HuH-7.5 (cell line): ENCODE results near the gene UFSP1.
"Not testable (repeated sequence)": the region's sequence is repeated elsewhere in the genome, so short reads cannot be mapped to it uniquely, and the experiment has no call there.

ENCODE experiments used
- DNase-seq: peaks from one replicate; pipeline ENCODE4 v3.0.0; 2011; ENCODE audit warnings: low spot score

The UFSP1 gene

DNA sequence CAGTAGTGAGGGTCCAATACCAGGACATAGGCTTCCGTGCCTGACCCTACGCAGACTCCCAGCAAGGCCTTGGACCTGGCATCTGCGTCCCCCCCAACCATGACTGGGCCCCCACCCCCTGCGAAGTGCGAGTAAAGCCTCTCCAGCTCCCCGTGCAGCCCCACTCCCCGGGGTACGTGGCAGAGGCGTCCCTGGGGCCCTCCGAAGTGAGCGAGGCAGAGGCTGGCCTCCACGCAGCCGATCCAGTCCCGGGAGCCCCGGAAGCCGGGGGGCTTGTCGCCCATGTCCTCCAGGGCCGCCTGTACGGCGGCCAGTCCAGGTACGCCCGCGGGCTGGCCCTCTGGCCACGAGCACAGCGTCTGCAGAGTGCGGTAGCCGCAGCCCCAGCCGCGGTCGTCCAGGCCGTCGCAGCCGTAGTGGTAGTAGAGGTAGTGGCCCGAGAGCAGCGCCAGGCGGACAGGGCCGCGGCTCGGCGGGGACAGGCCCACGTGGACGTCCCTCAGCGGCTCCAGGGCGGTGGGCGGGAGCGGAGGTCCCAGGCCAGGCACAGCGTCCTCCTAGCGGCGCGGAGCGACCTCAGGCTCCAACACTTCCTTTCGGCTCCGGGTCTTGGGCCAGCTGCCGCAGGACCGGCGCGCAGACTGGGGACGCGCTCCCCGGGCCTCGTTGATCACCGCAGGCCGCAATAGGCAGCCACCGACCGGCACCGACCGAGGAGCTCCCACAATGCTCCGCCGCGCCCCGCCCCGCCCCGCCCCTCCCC, at the start of gene UFSP1:
Gene UFSP1, minus strand, starts transcription at position 728 of the 763 bp plus-strand sequence. Its CDS starts 444 bp downstream, at position 284.
- DNase-seq: no peak

DNA sequence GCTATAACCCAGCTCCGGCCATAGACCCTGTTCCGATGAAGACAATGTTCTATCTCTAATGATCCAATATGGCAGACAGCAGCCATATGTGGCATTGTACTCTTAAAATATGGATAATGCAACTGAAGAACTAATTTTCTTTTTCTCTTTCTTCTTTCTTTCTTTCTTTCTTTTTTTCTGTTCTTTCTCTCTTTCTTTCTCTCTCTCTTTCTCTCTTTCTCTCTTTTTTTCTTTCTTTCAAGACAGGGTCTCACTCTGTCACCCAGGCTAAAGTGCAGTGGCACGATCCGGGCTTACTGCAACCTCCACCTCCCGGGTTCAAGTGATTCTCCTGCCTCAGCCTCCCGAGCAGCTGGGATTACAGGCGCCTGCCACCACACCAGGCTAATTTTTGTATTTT, 46.7 kb upstream of the UFSP1 start:
- DNase-seq: not testable (repeated sequence)

- not testable (repeated sequence) for DNase-seq
Measured at GRCh38 chr7:100935381-100935780, 45.9 kb upstream of the UFSP1 start.

GRCh38 chr7:100933734-100934133, 44.2 kb upstream of the UFSP1 start:
- no peak for DNase-seq

DNA sequence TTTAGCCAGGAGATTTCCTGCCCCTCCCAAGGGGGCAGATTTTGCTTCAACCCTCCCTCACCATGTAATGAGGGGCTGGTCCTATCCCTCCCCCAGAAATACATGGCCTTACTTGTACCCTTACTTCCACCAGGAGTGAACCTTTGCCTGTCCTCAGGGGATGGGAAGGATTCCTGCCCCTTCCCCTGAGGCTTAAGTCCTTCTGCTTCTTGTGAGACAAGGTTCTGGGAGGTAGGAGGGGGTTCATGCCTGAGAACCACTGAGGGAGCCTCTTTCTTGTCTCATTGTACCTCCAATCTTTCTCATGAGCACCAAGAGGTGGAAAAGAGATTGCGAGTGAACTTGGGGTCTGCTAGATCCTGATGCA, 40.3 kb upstream of the UFSP1 start:
- no peak for DNase-seq

- DNase-seq: not testable (repeated sequence)
Measured at GRCh38 chr7:100923616-100924015, 34.1 kb upstream of the UFSP1 start.

- no peak for DNase-seq
Measured at GRCh38 chr7:100921039-100921438, 31.5 kb upstream of the UFSP1 start.

DNA sequence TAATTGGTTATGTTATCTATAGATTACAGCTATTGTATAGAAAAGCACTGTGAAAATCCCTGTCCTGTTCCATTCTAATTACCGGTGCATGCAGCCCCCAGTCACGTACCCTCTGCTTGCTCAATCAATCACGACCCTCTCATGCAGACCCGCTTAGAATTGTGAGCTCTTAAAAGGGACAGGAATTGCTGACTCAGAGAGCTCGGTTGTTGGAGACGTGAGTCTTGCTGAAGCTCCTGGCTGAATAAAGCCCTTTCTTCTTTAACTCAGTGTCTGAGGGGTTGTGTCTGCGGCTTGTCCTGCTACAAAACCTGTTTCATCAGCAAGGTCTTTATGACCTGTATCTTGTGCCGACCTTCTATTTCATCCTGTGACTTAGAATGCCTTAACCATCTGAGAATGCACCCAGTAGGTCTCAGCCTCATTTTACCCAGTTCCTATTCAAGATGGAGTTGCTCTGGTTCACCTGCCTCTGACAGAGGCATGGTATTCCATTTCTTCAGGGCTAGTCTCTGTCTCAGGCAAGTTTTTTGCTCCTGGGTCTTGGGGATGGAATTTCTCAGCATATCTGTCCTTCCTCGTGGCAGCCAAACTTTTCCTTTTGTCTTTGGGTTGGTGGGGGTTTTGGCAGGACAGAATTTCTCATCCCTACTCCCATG, 30.4 kb upstream of the UFSP1 start:
- not testable (repeated sequence) for DNase-seq

- not testable (repeated sequence) for DNase-seq
Measured at GRCh38 chr7:100919335-100919734, 29.8 kb upstream of the UFSP1 start.

GRCh38 chr7:100914879-100915447, 25.4 kb upstream of the UFSP1 start:
- DNase-seq: no peak

- DNase-seq: no peak
Measured at GRCh38 chr7:100914208-100914878, 24.8 kb upstream of the UFSP1 start.

DNA sequence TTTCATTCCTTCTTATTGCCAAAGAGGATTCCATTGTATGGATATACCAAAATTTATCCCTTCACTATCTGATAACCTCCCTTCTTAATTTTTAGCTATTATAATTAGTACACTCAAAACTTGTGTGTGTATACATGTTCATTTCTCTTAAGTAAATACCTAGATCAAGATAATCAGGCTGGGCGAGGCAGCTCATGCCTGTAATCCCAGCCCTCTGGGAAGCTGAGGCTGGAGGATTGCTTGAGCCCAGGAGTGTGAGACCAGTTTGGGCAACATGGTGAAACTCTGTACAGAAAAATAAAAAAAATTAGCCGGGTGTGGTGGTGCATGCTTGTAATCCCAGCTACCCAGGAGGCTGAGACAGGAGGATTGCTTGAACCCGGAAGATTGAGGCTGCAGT, 22.0 kb upstream of the UFSP1 start:
- no peak for DNase-seq

DNA sequence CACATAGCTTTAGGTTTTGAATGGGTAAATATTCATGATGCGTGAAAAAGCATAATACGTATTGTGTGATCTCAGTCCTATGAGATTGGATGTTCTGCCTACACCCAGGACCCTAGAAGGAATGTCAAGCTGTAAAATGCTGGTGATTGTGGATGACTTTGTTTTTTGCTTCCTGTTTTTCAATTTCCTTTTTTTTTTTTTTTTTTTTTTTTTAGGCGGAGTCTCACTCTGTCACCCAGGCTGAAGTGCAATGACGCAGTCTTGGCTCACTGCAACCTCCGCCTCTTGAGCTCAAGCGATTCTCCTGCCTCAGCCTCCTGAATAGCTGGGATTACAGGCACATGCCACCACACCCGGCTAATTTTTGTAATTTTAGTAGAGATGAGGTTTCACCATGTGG, 20.9 kb upstream of the UFSP1 start:
- DNase-seq: not testable (repeated sequence)

GRCh38 chr7:100908512-100908911, 19.0 kb upstream of the UFSP1 start:
- no peak for DNase-seq

DNA sequence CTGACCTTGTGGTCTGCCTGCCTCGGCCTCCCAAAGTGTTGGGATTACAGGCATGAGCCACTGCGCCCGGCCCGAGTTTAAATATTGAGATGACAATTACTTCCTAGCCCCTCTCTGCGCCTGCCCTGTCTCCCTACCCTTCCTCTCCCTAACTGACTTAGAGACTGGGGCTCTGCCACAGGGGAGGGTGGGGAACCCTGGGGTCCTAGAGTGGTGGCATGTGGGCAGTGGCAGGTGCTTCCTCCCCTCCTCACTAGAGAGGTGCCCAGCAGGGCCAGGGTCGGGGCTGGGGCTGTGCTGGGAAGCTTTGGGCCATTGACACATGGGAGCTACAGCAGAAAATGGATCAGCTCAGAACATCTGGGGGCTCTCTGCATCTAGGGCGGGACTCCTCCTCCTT, 13.1 kb upstream of the UFSP1 start:
- no peak for DNase-seq

DNA sequence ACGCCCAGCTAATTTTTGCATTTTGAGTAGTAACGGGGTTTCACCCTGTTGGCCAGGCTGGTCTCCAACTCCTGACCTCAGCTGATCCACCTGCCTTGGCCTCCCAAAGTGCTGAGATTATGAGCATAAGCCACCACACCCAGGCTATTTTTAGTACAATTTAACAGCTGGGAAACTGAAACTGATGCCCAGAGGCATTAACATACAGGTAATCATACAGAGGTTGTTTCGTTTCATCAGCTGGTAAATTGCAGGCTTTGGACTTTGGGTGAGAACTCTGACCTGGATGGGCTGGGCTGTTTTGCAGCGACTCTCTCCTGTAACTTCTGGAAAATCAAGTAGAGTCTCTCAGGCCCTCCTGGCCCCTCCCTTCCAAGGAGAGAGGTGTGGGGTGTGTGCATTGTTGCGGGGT, 12.4 kb upstream of the UFSP1 start:
- no peak for DNase-seq

DNA sequence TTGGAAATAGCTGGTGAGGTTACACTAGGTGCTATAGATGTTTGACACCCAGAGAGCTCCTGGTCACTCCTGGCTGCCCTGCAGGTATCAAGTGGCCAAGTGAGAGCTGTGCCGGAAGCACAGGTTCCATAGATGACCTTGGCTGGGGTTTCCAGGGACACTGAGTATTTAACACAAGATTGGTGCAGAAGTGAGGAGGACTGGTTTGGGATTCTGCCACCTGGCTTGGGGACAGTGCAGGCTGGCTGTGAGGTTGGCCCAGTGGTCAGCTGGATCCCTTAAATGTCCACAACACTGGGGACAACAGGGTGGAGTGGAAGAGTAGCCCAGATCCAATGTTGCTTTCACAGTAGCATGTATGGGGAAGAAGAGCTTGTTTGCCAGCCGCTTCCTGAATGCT, 11.5 kb upstream of the UFSP1 start:
- no peak for DNase-seq

GRCh38 chr7:100899432-100899831, 9.9 kb upstream of the UFSP1 start:
- DNase-seq: no peak

DNA sequence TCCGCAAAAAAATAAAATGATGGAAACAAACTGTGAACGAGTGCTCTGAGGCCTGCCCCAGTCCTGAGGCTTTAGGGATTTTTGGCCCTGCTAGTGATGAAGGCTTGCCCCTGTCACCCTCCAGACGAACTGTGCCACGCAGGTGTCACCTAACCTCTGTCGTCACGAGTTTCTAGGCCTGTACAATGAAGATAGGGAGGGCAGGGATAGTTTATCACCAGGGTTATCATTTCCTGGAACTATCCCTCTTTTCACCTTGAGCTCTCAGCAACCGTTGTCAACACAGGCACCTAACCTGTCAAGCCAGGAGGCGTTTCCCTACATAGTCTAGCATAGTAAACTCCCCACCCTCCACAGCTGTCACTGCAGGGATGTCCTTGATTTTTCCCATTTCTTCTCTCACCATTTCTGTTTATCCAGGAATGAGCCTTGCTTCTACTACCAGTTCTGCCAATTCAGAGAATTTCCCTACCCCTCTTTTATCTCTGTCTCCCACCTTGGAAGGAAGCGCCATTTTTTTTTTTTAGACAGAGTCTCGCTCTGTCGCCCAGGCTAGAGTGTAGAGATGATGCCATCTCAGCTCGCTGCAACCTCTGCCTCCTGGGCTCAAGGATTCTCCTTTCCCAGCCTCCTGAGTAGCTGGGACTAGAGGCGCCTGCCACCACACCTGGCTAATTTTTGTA, 8.4 kb upstream of the UFSP1 start:
- no peak for DNase-seq

DNA sequence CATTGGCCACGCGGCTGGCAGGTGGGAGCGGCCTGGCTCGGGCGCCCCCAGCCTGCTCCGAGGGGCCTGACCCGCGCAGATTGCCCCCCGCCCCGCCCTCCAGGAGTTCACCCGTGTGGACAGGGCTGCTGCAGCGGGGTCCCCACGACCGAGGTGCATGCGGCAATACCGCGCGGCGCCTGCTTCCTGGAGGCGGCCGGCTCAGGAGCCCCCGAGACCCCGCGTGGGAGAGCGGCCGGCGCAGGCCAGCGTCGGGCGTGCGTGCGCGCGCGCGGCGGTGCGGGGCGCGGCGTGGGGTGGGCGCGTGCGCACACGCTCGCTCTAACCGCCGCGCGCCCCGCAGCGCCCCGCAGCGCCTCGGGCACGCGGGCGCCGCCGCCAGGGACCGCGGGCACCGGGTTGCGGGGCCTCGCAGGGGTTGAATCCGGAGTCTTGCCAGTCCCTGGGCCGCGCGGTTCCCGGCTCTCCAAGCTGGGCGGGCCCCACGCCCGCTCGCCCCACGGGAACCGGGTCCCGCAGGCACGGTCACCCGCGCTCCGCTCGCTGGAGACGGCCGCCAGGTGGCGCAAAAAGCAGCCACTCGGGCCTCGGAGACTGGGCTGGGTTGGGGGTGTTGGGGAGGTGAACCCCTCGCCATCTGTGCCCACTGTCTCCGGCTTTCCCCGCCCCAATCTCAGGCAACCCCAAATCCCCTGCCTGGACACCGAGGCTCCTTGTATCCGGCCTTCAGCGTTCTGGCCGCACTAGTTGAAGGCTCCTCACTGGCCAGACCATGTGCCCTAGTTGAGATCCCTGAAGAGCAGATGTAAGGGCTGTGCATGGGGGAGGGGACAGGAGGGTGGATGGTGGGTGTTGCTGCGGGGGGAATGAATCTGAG, 7.5 kb upstream of the UFSP1 start:
- no peak for DNase-seq
